Measurements from ENCODE around the gene DCDC2. TPM values are rescaled to one million over a fixed set of nuclear protein-coding genes. Genes with fewer than 3 reads are reported as not detected.
"Not testable (repeated sequence)": the region's sequence is repeated elsewhere in the genome, so short reads cannot be mapped to it uniquely, and the experiment has no call there.

DCDC2 gene
- total RNA-seq: not detected

DNA sequence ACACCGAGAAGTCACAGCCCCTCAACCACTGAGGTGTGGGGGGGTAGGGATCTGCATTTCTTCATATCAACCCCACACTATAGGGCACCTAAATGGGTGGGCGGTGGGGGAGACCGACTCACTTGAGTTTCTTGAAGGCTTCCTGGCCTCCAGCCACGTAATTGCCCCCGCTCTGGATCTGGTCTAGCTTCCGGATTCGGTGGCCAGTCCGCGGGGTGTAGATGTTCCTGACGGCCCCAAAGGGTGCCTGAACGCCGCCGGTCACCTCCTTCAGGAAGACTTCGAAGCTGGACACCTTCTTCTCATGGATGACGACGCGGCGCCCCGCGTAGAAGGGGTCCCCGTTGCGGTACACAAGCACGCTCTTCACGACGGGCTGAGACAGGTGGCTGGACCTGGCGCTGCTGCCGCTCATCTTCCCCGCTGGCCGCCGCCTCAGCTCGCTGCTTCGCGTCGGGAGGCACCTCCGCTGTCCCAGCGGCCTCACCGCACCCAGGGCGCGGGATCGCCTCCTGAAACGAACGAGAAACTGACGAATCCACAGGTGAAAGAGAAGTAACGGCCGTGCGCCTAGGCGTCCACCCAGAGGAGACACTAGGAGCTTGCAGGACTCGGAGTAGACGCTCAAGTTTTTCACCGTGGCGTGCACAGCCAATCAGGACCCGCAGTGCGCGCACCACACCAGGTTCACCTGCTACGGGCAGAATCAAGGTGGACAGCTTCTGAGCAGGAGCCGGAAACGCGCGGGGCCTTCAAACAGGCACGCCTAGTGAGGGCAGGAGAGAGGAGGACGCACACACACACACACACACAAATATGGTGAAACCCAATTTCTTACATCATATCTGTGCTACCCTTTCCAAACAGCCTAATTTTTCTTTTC lies at the start of gene DCDC2:
DCDC2 (minus strand) TSS at position 724 of the 883 bp plus-strand sequence; CDS start at position 415, 309 bp downstream.
- ChIA-PET CTCF (no interaction called here), POLR2A (no interaction called here)
- Mint-ChIP-seq H3K36me3 (ENCODE audit: low read depth) (no peaks in the 10 kb centered on the region), H3K4me3 (peak within 1 kb of the TSS; percentile 37), H3K4me1 (peaks cover 15% of the 10 kb centered on the region), H3K9me3 (no peaks in the 10 kb centered on the region), H3K27me3 (peaks cover 50% of the 10 kb centered on the region), H3K27ac (no peak within 1 kb of the TSS)
- peak; percentile 55 for DNase-seq

DNA sequence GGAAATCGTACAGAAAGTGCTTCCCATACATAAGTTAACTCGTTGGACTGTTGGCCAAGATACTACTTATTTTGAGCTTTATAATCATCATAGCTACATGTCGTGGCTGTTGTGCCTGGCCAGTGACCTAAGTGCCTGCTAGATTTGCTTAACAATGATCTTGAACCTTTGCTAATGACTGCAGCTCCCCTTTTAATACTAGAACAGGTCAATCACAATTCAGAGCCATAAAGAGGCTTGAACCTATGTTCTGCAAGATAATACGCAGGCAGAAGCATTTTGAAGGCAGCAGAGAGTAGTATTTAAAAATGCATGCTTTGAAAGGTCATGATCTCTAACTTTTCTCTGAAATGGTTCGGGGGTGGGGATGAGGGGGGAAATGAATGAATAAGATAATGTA lies 47.4 kb upstream of the DCDC2 start:
- Mint-ChIP-seq H3K9me3 (no peaks in the 10 kb centered on the region), H3K36me3 (ENCODE audit: low read depth) (peaks cover 16% of the 10 kb centered on the region), H3K27ac (no peak overlapping the region), H3K27me3 (peaks cover 7% of the 10 kb centered on the region), H3K4me3 (no peak overlapping the region), H3K4me1 (peaks cover 29% of the 10 kb centered on the region)
- CTCF ChIA-PET: no interaction called here
- POLR2A ChIA-PET: no interaction called here
- no peak for DNase-seq

DNA sequence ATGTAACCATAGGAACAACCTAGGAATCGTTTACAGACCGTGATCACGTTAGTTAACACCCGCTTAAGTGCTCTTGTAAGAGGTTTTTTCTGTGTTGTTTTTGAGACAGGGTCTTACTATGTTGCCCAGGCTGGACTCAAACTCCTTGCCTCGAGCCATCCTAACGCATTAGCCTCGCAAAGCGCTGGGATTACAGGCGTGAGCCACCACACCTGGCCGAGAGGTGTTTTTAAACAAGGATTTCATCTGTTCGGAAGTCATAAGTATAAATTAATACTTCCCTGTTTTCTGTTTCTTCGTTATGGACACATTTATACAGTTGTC lies 45.6 kb upstream of the DCDC2 start:
- Mint-ChIP-seq H3K27me3 (peaks cover 20% of the 10 kb centered on the region), H3K36me3 (ENCODE audit: low read depth) (peaks cover 11% of the 10 kb centered on the region), H3K4me1 (peaks cover 28% of the 10 kb centered on the region), H3K4me3 (peak overlapping the region; percentile 84), H3K9me3 (no peaks in the 10 kb centered on the region), H3K27ac (peak overlapping the region; percentile 74)
- ChIA-PET POLR2A (no interaction called here), CTCF (no interaction called here)
- DNase-seq: no peak

DNA sequence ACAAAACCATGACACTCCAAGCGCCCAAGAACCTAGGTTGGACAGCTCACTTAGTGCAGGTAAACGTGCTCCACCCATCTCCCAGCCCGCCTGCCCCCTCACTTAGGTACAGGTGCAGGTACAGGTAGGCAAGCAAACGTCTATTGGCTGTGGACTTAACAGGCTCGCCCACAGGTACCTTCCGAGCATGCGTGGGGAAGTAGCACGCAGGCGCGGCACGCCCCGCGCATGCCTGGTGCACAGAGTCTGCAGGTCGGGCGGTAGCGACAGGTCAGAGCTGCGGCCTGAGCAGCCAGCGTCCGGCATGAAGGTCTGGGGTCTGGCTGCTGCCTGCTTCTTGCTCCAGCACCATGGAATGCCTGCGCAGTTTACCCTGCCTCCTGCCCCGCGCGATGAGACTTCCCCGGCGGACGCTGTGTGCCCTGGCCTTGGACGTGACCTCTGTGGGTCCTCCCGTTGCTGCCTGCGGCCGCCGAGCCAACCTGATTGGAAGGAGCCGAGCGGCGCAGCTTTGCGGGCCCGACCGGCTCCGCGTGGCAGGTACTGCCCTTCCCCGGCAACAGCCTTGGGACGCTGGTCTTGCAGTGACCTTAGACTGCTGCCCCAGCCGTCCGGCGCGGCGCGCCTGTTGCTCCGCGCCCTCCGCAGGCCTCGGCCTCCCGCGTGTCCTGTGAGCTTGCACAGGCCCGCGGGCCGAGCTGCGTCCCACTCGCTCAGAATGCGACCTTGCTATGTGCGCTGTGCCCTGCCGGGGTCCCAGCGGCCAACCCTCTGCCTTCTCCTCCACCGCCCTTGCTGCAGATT lies 45.0 kb upstream of the DCDC2 start, which contains the start of gene MRS2:
MRS2 (plus strand) TSS at position 240 of the 804 bp plus-strand sequence; CDS start at position 351, 111 bp downstream.
- peak; percentile 75 for DNase-seq
- POLR2A ChIA-PET: no interaction called here
- Mint-ChIP-seq H3K9me3 (no peaks in the 10 kb centered on the region), H3K4me1 (peaks cover 28% of the 10 kb centered on the region), H3K36me3 (ENCODE audit: low read depth) (peaks cover 11% of the 10 kb centered on the region), H3K27ac (peak within 1 kb of the TSS; percentile 74), H3K4me3 (peak within 1 kb of the TSS; percentile 84), H3K27me3 (peaks cover 23% of the 10 kb centered on the region)
- CTCF ChIA-PET: no interaction called here

DNA sequence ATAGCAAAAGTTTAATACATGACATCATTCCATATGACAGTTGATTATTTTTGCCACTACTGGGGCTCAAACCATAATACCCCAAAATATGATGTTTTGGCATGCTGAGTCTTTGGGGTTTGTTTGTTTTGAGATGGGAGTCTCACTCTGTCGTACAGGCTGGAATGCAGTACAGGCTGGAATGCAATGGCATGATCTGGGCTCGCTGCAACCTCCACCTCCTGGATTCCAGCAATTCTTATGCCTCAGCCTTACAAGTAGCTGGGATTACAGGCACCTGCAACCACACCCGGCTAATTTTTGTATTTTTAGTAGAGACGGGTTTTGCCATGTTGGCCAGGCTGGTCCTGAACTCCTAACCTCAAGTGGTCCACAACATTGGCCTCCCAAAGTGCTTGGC lies 43.6 kb upstream of the DCDC2 start:
- no peak for DNase-seq
- POLR2A ChIA-PET: no interaction called here
- H3K27me3 Mint-ChIP-seq: peaks cover 35% of the 10 kb centered on the region
- no peak overlapping the region for H3K27ac Mint-ChIP-seq
- H3K9me3 Mint-ChIP-seq: peaks cover 4% of the 10 kb centered on the region
- CTCF ChIA-PET: no interaction called here
- peaks cover 28% of the 10 kb centered on the region for H3K4me1 Mint-ChIP-seq
- no peak overlapping the region for H3K4me3 Mint-ChIP-seq
- peaks cover 11% of the 10 kb centered on the region for H3K36me3 Mint-ChIP-seq (ENCODE audit: low read depth)

DNA sequence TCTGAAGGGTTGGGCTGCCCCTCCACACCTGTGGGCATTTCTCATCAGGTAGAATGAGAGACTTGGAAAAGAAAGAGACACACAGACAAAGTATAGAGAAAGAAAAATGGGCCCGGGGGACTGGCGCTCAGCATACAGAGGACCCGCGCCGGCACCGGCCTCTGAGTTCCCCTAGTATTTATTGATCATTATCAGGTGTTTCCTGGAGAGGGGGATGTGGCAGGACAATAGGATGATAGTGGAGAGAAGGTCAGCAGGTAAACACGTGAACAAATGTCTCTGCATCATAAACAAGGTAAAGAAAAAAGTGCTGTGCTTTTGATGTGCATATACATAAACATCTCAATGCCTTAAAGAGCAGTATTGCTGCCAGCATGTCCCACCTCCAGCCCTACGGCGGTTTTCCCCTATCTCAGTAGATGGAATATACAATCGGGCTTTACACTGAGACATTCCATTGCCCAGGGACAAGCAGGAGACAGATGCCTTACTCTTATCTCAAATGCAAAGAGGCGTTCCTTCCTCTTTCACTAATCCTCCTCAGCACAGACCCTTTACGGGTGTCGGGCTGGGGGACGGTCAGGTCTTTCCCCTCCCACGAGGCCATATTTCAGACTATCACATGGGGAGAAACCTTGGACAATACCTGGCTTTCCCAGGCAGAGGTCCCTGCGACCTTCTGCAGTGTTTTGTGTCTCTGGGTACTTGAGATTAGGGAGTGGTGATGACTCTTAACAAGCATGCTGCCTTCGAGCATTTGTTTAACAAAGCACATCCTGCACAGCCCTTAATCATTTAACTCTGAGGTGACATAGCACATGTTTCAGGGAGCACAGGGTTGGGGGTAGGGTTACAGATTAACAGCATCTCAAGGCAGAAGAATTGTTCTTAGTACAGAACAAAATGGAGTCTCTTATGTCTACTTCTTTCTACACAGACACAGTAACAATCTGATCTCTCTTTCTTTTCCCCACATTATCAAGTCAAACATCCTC lies 42.5 kb upstream of the DCDC2 start:
- H3K9me3 Mint-ChIP-seq; CTCF ChIA-PET; DNase-seq; POLR2A ChIA-PET; H3K27ac Mint-ChIP-seq; H3K36me3 Mint-ChIP-seq (ENCODE audit: low read depth); H3K4me3 Mint-ChIP-seq: not testable (repeated sequence)
- peaks cover 26% of the 10 kb centered on the region for H3K4me1 Mint-ChIP-seq
- peaks cover 36% of the 10 kb centered on the region for H3K27me3 Mint-ChIP-seq

DNA sequence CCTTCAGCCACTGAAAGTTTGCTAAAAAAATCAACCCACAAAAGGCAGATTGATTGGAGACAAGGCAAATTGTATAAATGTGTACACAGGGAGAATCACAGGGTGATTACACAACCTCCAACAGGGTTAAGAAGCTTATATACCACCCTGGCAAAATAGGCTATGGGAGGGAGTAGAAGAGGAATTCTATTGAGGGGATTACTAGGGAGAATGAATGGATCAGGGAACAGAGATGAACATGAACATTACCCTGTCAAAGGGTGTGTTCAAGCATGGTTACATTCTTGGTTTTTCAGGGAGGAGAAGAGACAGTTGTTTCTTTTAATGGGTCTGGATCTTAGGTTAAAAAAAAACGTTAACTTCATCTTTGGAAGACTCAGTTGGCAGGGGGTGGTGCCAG lies 39.8 kb upstream of the DCDC2 start:
- Mint-ChIP-seq H3K36me3 (ENCODE audit: low read depth) (no peaks in the 10 kb centered on the region), H3K4me3 (no peak overlapping the region), H3K27ac (no peak overlapping the region), H3K9me3 (peaks cover 6% of the 10 kb centered on the region), H3K27me3 (peaks cover 36% of the 10 kb centered on the region), H3K4me1 (peaks cover 6% of the 10 kb centered on the region)
- ChIA-PET CTCF (no interaction called here), POLR2A (no interaction called here)
- no peak for DNase-seq

DNA sequence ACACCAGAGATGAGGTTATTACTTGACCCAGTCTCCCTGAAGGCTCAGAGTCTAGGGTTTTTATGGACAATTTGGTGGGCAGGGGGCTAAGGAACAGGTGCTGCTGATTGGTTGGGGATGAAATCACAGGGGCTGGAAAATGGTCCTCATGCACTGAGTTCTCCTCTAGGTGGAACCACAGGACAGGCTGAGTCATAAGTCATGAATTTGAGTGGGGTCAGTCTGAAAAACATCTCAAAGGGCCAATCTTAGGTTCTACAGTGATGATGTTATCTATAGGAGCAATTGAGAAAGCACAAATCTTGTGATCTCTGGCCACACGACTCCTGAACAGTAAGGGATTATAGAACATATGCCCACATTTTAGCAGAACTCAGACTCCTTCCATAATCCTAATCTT lies 39.0 kb upstream of the DCDC2 start:
- peaks cover 6% of the 10 kb centered on the region for H3K9me3 Mint-ChIP-seq
- ChIA-PET CTCF (interaction anchor here (1.1 kb wide), 1 partner anchor 10 kb away, joined by 3 read pairs; no protein-coding TSS in a partner anchor), POLR2A (no interaction called here)
- H3K4me3 Mint-ChIP-seq: no peak overlapping the region
- peaks cover under 1% of the 10 kb centered on the region for H3K4me1 Mint-ChIP-seq
- no peaks in the 10 kb centered on the region for H3K36me3 Mint-ChIP-seq (ENCODE audit: low read depth)
- no peak overlapping the region for H3K27ac Mint-ChIP-seq
- peaks cover 36% of the 10 kb centered on the region for H3K27me3 Mint-ChIP-seq
- no peak for DNase-seq

DNA sequence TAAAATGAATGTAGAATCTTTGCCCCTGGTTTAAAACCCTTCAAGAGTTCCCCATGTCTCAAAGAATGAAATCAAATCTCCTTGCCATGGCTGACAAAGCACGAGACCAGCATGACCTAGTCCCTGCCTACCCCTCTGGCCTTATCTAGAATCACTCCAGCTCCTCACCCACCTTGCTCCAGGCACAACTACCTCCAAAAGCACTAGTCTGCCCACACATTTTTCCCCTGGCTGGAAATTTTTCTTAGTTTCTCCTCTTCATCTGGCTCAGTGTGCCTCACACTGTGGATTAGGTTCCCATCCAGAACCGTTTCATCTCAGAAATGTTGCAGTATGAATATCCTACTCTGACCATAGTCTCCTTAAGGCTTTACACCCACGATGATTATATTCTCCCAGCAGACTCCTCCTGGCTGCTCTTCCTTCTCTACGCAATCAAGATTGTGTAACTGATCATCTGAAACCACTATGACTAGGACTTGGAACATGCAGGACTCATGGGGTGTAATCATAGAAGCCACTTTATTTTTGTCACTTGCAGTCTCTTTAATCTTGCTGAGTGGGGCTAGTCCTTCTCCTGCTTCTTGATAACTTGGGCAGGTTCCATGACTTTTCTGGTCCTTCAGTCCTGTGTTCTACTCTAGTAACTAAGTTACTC lies 37.0 kb upstream of the DCDC2 start:
- Mint-ChIP-seq H3K4me1 (peaks cover 6% of the 10 kb centered on the region), H3K36me3 (ENCODE audit: low read depth) (no peaks in the 10 kb centered on the region), H3K27me3 (peaks cover 25% of the 10 kb centered on the region), H3K9me3 (peaks cover 6% of the 10 kb centered on the region), H3K27ac (no peak overlapping the region), H3K4me3 (no peak overlapping the region)
- POLR2A ChIA-PET: no interaction called here
- no peak for DNase-seq
- CTCF ChIA-PET: no interaction called here

DNA sequence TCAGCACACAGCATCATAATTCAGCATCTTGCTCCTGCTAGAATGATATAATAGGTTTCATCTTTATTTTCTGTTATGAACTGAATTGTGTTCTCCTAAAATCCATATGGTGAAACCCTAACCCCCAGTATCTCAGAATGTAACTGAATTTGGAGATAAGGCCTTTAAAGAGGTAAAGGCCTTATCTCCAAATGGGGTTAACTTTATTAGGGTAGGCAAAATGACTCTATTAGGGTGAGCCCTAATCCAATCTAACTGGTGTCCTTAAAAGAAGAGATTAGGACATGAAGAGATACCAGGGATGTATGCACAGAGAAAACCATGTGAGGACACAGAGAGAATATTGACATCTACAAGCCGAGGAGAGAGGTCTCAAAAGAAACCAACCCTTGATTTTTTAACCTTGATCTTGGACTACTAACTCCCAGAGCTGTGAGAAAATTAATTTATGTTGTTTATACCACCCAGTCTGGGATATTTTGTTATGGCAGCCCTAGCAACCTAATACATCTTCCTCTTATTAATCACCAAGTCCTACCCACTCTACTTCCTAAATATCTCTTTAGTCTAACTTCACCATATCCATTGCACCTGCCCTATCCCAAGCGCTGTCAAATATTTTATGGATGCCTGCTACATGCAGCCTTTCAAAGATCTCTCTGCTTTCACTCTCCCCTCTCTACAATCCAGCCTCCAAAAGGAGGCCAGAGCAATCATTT lies 36.4 kb upstream of the DCDC2 start:
- H3K9me3 Mint-ChIP-seq: peaks cover 6% of the 10 kb centered on the region
- no peak for DNase-seq
- ChIA-PET POLR2A (no interaction called here), CTCF (no interaction called here)
- peaks cover 19% of the 10 kb centered on the region for H3K27me3 Mint-ChIP-seq
- peaks cover 6% of the 10 kb centered on the region for H3K4me1 Mint-ChIP-seq
- no peaks in the 10 kb centered on the region for H3K36me3 Mint-ChIP-seq (ENCODE audit: low read depth)
- no peak overlapping the region for H3K27ac Mint-ChIP-seq
- H3K4me3 Mint-ChIP-seq: no peak overlapping the region

DNA sequence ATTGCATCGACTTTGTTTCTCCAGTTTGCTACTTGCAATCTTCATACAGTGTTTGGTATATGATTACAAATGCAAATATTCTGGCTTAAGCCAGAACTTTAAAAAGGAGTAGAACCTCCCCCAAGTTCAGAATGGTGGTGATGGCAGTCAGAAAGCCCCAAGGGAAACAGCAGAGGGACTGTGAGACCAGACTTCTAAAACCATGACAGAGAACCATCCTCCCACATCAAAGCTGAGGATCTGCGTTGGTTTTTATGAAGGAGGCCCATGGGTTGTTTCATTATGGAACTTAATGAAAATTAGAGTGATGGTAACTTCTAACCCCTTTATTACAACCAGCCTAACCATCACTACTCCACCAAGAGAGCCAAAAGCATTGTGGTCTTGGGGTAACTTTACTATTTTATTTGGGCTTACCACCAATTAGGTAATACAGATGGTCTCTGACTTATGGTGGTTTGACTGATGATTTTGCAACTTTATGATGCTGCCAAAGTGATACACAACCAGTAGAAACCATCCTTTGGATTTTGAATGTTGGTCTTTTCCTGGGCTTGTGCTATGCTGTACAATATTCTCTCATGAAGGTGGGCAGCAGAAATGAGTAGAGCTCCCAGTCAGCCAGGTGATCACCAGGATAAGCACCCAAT lies 34.0 kb upstream of the DCDC2 start:
- Mint-ChIP-seq H3K27me3 (peaks cover 5% of the 10 kb centered on the region), H3K4me1 (peaks cover 6% of the 10 kb centered on the region), H3K4me3 (no peak overlapping the region), H3K9me3 (peaks cover 4% of the 10 kb centered on the region), H3K36me3 (ENCODE audit: low read depth) (no peaks in the 10 kb centered on the region), H3K27ac (no peak overlapping the region)
- ChIA-PET POLR2A (no interaction called here), CTCF (no interaction called here)
- no peak for DNase-seq
